ENCODE data around the gene NFAM1. TPM values are rescaled to one million over a fixed set of nuclear protein-coding genes. Genes with fewer than 3 reads are reported as not detected.

The NFAM1 gene
- total RNA-seq, 1 donor from 2014 or later = 1.2 TPM

GRCh38 chr22:42439821-42440674 lies 7.8 kb upstream of the NFAM1 start:
- no peak for DNase-seq

GRCh38 chr22:42439021-42439567 lies 6.9 kb upstream of the NFAM1 start:
- no peak for DNase-seq

GRCh38 chr22:42438293-42438650 lies 6.1 kb upstream of the NFAM1 start:
- no peak for DNase-seq

GRCh38 chr22:42437488-42438292 lies 5.5 kb upstream of the NFAM1 start:
- DNase-seq = peak; percentile 47

- no peak for DNase-seq
Observed at GRCh38 chr22:42436404-42436803, 4.2 kb upstream of the NFAM1 start.

GRCh38 chr22:42434748-42435425 lies 2.7 kb upstream of the NFAM1 start:
- DNase-seq = no peak

GRCh38 chr22:42433754-42434682 lies 1.8 kb upstream of the NFAM1 start:
- DNase-seq = no peak

- no peak for DNase-seq
Observed at GRCh38 chr22:42432818-42433217, 615 bp upstream of the NFAM1 start.

GRCh38 chr22:42431401-42432019 lies 693 bp downstream of the NFAM1 start:
- DNase-seq = no peak

GRCh38 chr22:42430528-42431125 lies 1.6 kb downstream of the NFAM1 start:
- no peak for DNase-seq

- no peak for DNase-seq
Observed at GRCh38 chr22:42428760-42429159, 3.4 kb downstream of the NFAM1 start.

- no peak for DNase-seq
Observed at GRCh38 chr22:42428025-42428424, 4.2 kb downstream of the NFAM1 start.

- no peak for DNase-seq
Observed at GRCh38 chr22:42427167-42427566, 5.0 kb downstream of the NFAM1 start.

GRCh38 chr22:42425989-42426355 lies 6.2 kb downstream of the NFAM1 start:
- DNase-seq = no peak

- no peak for DNase-seq
Observed at GRCh38 chr22:42425337-42425988, 6.7 kb downstream of the NFAM1 start.

- no peak for DNase-seq
Observed at GRCh38 chr22:42419243-42419881, 12.8 kb downstream of the NFAM1 start.

- DNase-seq = no peak
Observed at GRCh38 chr22:42418811-42419242, 13.4 kb downstream of the NFAM1 start.

GRCh38 chr22:42417645-42418305 lies 14.4 kb downstream of the NFAM1 start:
- DNase-seq = no peak

GRCh38 chr22:42416671-42417230 lies 15.5 kb downstream of the NFAM1 start:
- DNase-seq = no peak

All from skin of body (tissue), 2 donors.